ENCODE measurements around the gene TMEM53.

Gene TMEM53

GRCh38 chr1:44651069-44651468, 23.2 kb downstream of the TMEM53 start:
- 86% methylated on average over 2 of the region's 8 CpGs for WGBS (ENCODE audit: insufficient coverage)
- Histone ChIP-seq H3K27me3 (replicated peaks in 2 of 5; ENCODE audit: control insufficient read depth in 4 of 5, insufficient read depth in 5 of 5, low read length in 4 of 5) (no peaks in the 10 kb centered on the region), H3K27ac (ENCODE audit: insufficient read depth in 1 of 2, low read depth in 1 of 2, low read length in 2 of 2, poor library complexity in 1 of 2, severe bottlenecking in 2 of 2) (peak overlapping the region in 1 of 2 experiments; percentile 28), H3K36me3 (ENCODE audit: control insufficient read depth in 4 of 4, insufficient read depth in 4 of 4, low read length in 3 of 4) (peaks cover 14 to 85% (median 68%) of the 10 kb centered on the region in 4 experiments), H3K4me1 (ENCODE audit: control extremely low read depth in 1 of 4, control insufficient read depth in 4 of 4, insufficient read depth in 4 of 4, low read length in 3 of 4) (no peaks in the 10 kb centered on the region), H3K9me3 (ENCODE audit: control extremely low read depth in 1 of 5, control insufficient read depth in 4 of 5, insufficient read depth in 2 of 5, low read depth in 1 of 5, low read length in 4 of 5) (no peaks in the 10 kb centered on the region), H3K4me3 (ENCODE audit: control insufficient read depth in 1 of 7, extremely low read depth in 1 of 7, insufficient read depth in 4 of 7, low read depth in 2 of 7, low read length in 6 of 7) (no peak overlapping the region)
- ChIA-PET CTCF (interaction anchor here (0.8 to 4.2 kb wide), 11 partner anchors 12 to 433 kb away, joined by 3 to 114 read pairs (median 7); no protein-coding TSS in a partner anchor), POLR2A (interaction anchor here (0.6 to 1.7 kb wide), 3 partner anchors 46 to 217 kb away, joined by 3 to 5 read pairs (median 3); no protein-coding TSS in a partner anchor)
- no peak for DNase-seq

GRCh38 chr1:44650159-44650831, 24.0 kb downstream of the TMEM53 start:
- Histone ChIP-seq H3K4me1 (ENCODE audit: control extremely low read depth in 1 of 4, control insufficient read depth in 4 of 4, insufficient read depth in 4 of 4, low read length in 3 of 4) (no peaks in the 10 kb centered on the region), H3K36me3 (ENCODE audit: control insufficient read depth in 4 of 4, insufficient read depth in 4 of 4, low read length in 3 of 4) (peaks cover 16 to 93% (median 75%) of the 10 kb centered on the region in 4 experiments), H3K27me3 (replicated peaks in 2 of 5; ENCODE audit: control insufficient read depth in 4 of 5, insufficient read depth in 5 of 5, low read length in 4 of 5) (no peaks in the 10 kb centered on the region), H3K9me3 (ENCODE audit: control extremely low read depth in 1 of 5, control insufficient read depth in 4 of 5, insufficient read depth in 2 of 5, low read depth in 1 of 5, low read length in 4 of 5) (no peaks in the 10 kb centered on the region), H3K4me3 (ENCODE audit: control insufficient read depth in 1 of 7, extremely low read depth in 1 of 7, insufficient read depth in 4 of 7, low read depth in 2 of 7, low read length in 6 of 7) (no peak overlapping the region), H3K27ac (ENCODE audit: insufficient read depth in 1 of 2, low read depth in 1 of 2, low read length in 2 of 2, poor library complexity in 1 of 2, severe bottlenecking in 2 of 2) (no peak overlapping the region)
- ChIA-PET POLR2A (interaction anchor here (0.6 to 1.7 kb wide), 2 partner anchors 46 to 218 kb away, joined by 3 to 5 read pairs; no protein-coding TSS in a partner anchor), CTCF (interaction anchor here (1.3 to 4.2 kb wide), 6 partner anchors 12 to 271 kb away, joined by 3 to 114 read pairs (median 22); no protein-coding TSS in a partner anchor)
- WGBS (ENCODE audit: insufficient coverage) = 97% methylated on average over 20 of the region's 23 CpGs
- DNase-seq = no peak

- H3K4me3 ChIP-seq (ENCODE audit: control insufficient read depth in 1 of 7, extremely low read depth in 1 of 7, insufficient read depth in 4 of 7, low read depth in 2 of 7, low read length in 6 of 7) = no peak overlapping the region
- no peaks in the 10 kb centered on the region for H3K27me3 ChIP-seq (replicated peaks in 2 of 5; ENCODE audit: control insufficient read depth in 4 of 5, insufficient read depth in 5 of 5, low read length in 4 of 5)
- WGBS (ENCODE audit: insufficient coverage) = 98% methylated on average over 8 of the region's 13 CpGs
- H3K9me3 ChIP-seq (ENCODE audit: control extremely low read depth in 1 of 5, control insufficient read depth in 4 of 5, insufficient read depth in 2 of 5, low read depth in 1 of 5, low read length in 4 of 5) = no peaks in the 10 kb centered on the region
- CTCF ChIA-PET = interaction anchor here (1.3 to 4.2 kb wide), 3 partner anchors 11 to 64 kb away, joined by 3 to 114 read pairs (median 31); no protein-coding TSS in a partner anchor
- peaks cover 19 to 95% (median 77%) of the 10 kb centered on the region in 4 experiments for H3K36me3 ChIP-seq (ENCODE audit: control insufficient read depth in 4 of 4, insufficient read depth in 4 of 4, low read length in 3 of 4)
- POLR2A ChIA-PET = no interaction called here
- H3K4me1 ChIP-seq (ENCODE audit: control extremely low read depth in 1 of 4, control insufficient read depth in 4 of 4, insufficient read depth in 4 of 4, low read length in 3 of 4) = no peaks in the 10 kb centered on the region
- H3K27ac ChIP-seq (ENCODE audit: insufficient read depth in 1 of 2, low read depth in 1 of 2, low read length in 2 of 2, poor library complexity in 1 of 2, severe bottlenecking in 2 of 2) = no peak overlapping the region
- no peak for DNase-seq
These were observed 24.5 kb downstream of the TMEM53 start for GRCh38 chr1:44649788-44650158.

- H3K9me3 ChIP-seq (ENCODE audit: control extremely low read depth in 1 of 5, control insufficient read depth in 4 of 5, insufficient read depth in 2 of 5, low read depth in 1 of 5, low read length in 4 of 5) = no peaks in the 10 kb centered on the region
These were observed 25.6 kb downstream of the TMEM53 start for GRCh38 chr1:44648529-44649250.

GRCh38 chr1:44647896-44648295, 26.4 kb downstream of the TMEM53 start:
- Histone ChIP-seq H3K9me3 (ENCODE audit: control extremely low read depth in 1 of 5, control insufficient read depth in 4 of 5, insufficient read depth in 2 of 5, low read depth in 1 of 5, low read length in 4 of 5) (no peaks in the 10 kb centered on the region), H3K27ac (ENCODE audit: insufficient read depth in 1 of 2, low read depth in 1 of 2, low read length in 2 of 2, poor library complexity in 1 of 2, severe bottlenecking in 2 of 2) (no peak overlapping the region), H3K36me3 (ENCODE audit: control insufficient read depth in 4 of 4, insufficient read depth in 4 of 4, low read length in 3 of 4) (peaks cover 28 to 98% (median 85%) of the 10 kb centered on the region in 4 experiments), H3K27me3 (replicated peaks in 2 of 5; ENCODE audit: control insufficient read depth in 4 of 5, insufficient read depth in 5 of 5, low read length in 4 of 5) (no peaks in the 10 kb centered on the region), H3K4me3 (ENCODE audit: control insufficient read depth in 1 of 7, extremely low read depth in 1 of 7, insufficient read depth in 4 of 7, low read depth in 2 of 7, low read length in 6 of 7) (no peak overlapping the region), H3K4me1 (ENCODE audit: control extremely low read depth in 1 of 4, control insufficient read depth in 4 of 4, insufficient read depth in 4 of 4, low read length in 3 of 4) (no peaks in the 10 kb centered on the region)
- ChIA-PET POLR2A (no interaction called here), CTCF (interaction anchor here (1.0 to 3.7 kb wide), 4 partner anchors 11 to 430 kb away, joined by 3 to 18 read pairs (median 7); no protein-coding TSS in a partner anchor)
- WGBS (ENCODE audit: insufficient coverage) = 91% methylated on average over 2 of the region's 2 CpGs
- DNase-seq = no peak

More at GRCh38 chr1:44648529-44649250, 25.6 kb downstream of the TMEM53 start:
- Histone ChIP-seq H3K4me3 (ENCODE audit: control insufficient read depth in 1 of 7, extremely low read depth in 1 of 7, insufficient read depth in 4 of 7, low read depth in 2 of 7, low read length in 6 of 7) (no peak overlapping the region), H3K27ac (ENCODE audit: insufficient read depth in 1 of 2, low read depth in 1 of 2, low read length in 2 of 2, poor library complexity in 1 of 2, severe bottlenecking in 2 of 2) (no peak overlapping the region), H3K27me3 (replicated peaks in 2 of 5; ENCODE audit: control insufficient read depth in 4 of 5, insufficient read depth in 5 of 5, low read length in 4 of 5) (no peaks in the 10 kb centered on the region), H3K36me3 (ENCODE audit: control insufficient read depth in 4 of 4, insufficient read depth in 4 of 4, low read length in 3 of 4) (peaks cover 26 to 98% (median 81%) of the 10 kb centered on the region in 4 experiments), H3K4me1 (ENCODE audit: control extremely low read depth in 1 of 4, control insufficient read depth in 4 of 4, insufficient read depth in 4 of 4, low read length in 3 of 4) (no peaks in the 10 kb centered on the region)
- WGBS (ENCODE audit: insufficient coverage) = 95% methylated on average over 11 of the region's 13 CpGs
- POLR2A ChIA-PET = interaction anchor here (0.6 kb wide), 1 partner anchor 85 kb away, joined by 5 read pairs; no protein-coding TSS in a partner anchor
- CTCF ChIA-PET = interaction anchor here (0.6 to 3.7 kb wide), 3 partner anchors 12 to 431 kb away, joined by 3 to 18 read pairs (median 10); no protein-coding TSS in a partner anchor
- no peak for DNase-seq

- WGBS (ENCODE audit: insufficient coverage) = 94% methylated on average over 20 of the region's 28 CpGs
- H3K9me3 ChIP-seq (ENCODE audit: control extremely low read depth in 1 of 5, control insufficient read depth in 4 of 5, insufficient read depth in 2 of 5, low read depth in 1 of 5, low read length in 4 of 5) = no peaks in the 10 kb centered on the region
- H3K36me3 ChIP-seq (ENCODE audit: control insufficient read depth in 4 of 4, insufficient read depth in 4 of 4, low read length in 3 of 4) = peaks cover 36 to 100% (median 90%) of the 10 kb centered on the region in 4 experiments
- no peak for DNase-seq
- H3K27me3 ChIP-seq (replicated peaks in 2 of 5; ENCODE audit: control insufficient read depth in 4 of 5, insufficient read depth in 5 of 5, low read length in 4 of 5) = no peaks in the 10 kb centered on the region
- no peak overlapping the region for H3K4me3 ChIP-seq (ENCODE audit: control insufficient read depth in 1 of 7, extremely low read depth in 1 of 7, insufficient read depth in 4 of 7, low read depth in 2 of 7, low read length in 6 of 7)
- no peaks in the 10 kb centered on the region for H3K4me1 ChIP-seq (ENCODE audit: control extremely low read depth in 1 of 4, control insufficient read depth in 4 of 4, insufficient read depth in 4 of 4, low read length in 3 of 4)
- no peak overlapping the region for H3K27ac ChIP-seq (ENCODE audit: insufficient read depth in 1 of 2, low read depth in 1 of 2, low read length in 2 of 2, poor library complexity in 1 of 2, severe bottlenecking in 2 of 2)
- ChIA-PET POLR2A (interaction anchor here (1.0 kb wide), 1 partner anchor 15 kb away, joined by 3 read pairs; no protein-coding TSS in a partner anchor), CTCF (interaction anchor here (1.0 to 3.7 kb wide), 3 partner anchors 10 to 429 kb away, joined by 3 to 18 read pairs (median 10); no protein-coding TSS in a partner anchor)
These were observed 27.8 kb downstream of the TMEM53 start for GRCh38 chr1:44646261-44647110.

Measured in common myeloid progenitor, CD34-positive (primary cell).